ENCODE results near the gene TSPAN15.
"Not testable (repeated sequence)": the region's sequence is repeated elsewhere in the genome, so short reads cannot be mapped to it uniquely, and the experiment has no call there.

TSPAN15 gene

GRCh38 chr10:69467928-69468750 is 16.9 kb downstream of the TSPAN15 start:
- DNase-seq = no peak

GRCh38 chr10:69468751-69469089 is 17.5 kb downstream of the TSPAN15 start:
- no peak for DNase-seq

DNA sequence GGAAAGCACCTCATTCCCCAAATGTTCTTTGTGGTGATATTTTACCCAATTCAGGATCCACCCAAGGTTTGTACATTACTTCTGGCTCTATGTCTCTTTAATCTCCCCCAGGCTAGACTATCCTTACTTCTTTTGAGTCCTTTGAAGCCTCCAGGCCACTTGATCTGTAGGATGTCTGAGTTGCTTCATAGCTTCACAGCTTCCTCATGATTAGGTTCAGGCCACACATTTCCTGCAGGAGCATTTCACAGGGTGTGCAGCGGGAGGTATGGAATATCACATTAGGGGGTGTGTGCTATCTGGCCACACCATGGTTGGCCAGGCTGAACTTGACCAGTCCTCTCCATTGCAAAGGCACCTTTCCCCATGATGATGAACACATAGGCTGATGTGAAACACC is 18.7 kb downstream of the TSPAN15 start:
- no peak for DNase-seq

DNA sequence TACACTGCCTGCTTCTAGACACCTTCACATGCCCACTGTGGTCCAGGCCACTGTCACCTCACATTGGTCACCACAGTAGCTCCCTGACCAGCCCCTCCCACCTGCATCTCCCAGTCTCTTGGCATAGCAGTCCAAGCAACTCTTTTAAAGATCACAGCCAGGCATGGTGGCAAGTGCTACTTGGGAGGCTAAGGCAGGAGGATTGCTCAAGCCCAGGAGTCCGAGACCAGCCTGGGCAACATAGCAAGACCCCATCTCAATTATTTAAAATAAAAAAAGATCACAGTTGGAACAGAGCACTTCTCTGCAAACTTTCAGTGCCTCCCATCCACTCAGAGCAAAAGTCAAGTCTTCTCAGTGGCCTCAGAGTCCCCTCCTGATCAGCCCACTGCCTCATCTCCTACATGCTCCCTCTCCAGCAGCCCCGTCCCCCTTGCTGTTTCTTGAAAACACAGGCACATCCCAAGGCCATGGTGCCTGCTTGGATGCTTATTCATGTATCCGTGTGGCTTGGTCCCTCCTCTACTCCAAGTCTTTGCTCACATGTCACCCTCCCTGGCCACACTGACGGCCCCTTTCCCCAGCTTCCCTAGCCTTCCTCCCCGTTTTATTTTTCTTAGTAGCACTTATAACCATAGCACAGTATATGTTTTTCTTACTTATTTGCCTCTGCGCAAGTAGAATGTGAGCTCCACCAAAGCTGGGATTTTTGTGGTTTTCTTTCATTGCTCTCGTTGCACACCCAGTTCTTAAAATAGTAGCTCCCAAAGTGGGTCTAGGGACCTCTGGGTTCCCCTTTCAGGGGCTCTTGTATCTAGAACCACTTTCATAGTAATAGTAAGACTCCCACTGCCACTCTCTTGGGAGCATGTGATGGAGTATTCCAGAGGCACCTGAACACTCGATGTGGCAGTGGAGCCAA is 19.5 kb downstream of the TSPAN15 start:
- no peak for DNase-seq

DNA sequence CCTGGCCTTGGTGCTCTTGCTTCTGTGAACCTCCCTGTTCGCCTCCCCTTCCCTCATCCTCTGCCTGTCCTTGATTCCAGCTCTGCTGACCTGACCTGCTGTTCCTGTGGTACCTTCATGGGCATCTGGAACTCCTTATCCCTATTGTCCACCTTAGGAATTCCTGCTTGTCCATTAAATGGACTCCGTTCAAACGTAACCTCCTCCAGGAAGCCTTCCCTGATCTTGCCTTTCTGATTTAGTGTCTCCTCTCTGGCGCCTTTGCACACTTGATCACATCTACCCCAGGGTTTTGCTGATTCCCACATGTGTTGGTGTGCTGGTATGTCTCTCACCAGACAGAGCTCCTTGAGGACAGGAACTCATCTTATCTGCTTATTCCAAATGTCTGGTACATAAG is 20.9 kb downstream of the TSPAN15 start:
- no peak for DNase-seq

DNA sequence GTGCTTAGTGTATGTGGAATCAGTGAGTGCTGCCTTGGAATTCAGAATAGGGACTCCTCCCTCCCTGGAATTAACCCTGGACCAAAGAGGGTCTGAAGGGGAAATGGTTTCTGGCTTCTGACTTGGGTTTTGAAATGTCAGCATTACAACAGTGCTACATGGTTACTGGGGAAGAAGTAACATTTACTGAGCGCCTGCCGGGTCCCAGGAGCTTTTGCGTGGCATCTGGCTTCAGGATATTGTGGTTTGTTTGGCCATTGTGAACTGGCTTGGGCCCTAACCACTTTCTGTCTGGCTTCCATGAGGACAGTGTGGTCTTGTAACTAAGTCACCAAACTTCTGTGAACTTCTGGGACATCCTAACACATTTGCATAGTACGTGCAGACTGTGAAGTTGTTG is 21.3 kb downstream of the TSPAN15 start:
- DNase-seq = no peak

GRCh38 chr10:69473304-69473990 is 22.2 kb downstream of the TSPAN15 start:
- no peak for DNase-seq

- DNase-seq = no peak
Observed at GRCh38 chr10:69474742-69475432, 23.6 kb downstream of the TSPAN15 start.

GRCh38 chr10:69475433-69475830 is 24.2 kb downstream of the TSPAN15 start:
- no peak for DNase-seq

GRCh38 chr10:69477968-69478597 is 26.8 kb downstream of the TSPAN15 start:
- DNase-seq = peak; percentile 35

- peak; percentile 46 for DNase-seq
Observed at GRCh38 chr10:69479240-69480067, 28.2 kb downstream of the TSPAN15 start.

- DNase-seq = no peak
Observed at GRCh38 chr10:69480068-69480412, 28.8 kb downstream of the TSPAN15 start.

GRCh38 chr10:69481305-69481704 is 30.0 kb downstream of the TSPAN15 start:
- no peak for DNase-seq

- no peak for DNase-seq
Observed at GRCh38 chr10:69481811-69482524, 30.7 kb downstream of the TSPAN15 start.

DNA sequence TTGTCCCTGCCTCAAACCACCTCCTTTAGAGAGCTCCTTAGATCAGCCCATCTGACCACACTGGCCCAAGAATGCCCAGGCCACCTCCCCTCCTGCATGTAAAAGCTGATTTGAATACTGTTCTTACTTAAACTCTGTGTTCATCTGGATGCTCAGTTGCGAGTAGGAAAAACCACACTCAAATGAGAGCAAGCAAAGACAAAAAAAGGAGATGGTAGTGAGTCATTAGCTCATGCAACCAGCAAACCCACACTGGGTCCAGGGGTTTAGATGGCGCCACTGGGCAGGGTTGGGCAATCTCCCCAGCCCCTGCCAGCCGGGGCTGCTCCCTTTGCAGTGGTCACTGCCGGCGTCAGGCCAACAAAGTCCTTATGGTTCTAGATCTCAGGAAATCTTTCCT is 32.7 kb downstream of the TSPAN15 start:
- DNase-seq = no peak

DNA sequence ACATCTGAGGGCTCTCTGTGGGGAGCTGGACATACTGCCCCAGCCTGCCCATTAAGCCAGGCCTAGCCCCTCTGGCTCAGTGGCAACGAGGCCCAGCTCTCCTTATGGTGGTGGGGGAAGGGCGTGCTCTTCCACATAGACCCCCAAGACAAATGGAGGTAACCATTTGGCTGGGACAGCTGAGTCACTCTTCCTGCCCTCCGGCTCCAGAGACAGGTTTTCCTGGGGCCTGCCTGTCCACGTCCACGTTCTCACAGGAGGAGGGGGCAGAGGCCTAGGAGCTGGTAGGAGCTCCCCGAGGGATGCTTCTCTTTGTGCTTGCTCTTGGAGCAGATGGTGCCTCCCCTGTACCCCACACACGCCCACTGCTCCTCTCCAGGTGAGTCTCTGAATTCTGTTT is 33.5 kb downstream of the TSPAN15 start:
- no peak for DNase-seq

DNA sequence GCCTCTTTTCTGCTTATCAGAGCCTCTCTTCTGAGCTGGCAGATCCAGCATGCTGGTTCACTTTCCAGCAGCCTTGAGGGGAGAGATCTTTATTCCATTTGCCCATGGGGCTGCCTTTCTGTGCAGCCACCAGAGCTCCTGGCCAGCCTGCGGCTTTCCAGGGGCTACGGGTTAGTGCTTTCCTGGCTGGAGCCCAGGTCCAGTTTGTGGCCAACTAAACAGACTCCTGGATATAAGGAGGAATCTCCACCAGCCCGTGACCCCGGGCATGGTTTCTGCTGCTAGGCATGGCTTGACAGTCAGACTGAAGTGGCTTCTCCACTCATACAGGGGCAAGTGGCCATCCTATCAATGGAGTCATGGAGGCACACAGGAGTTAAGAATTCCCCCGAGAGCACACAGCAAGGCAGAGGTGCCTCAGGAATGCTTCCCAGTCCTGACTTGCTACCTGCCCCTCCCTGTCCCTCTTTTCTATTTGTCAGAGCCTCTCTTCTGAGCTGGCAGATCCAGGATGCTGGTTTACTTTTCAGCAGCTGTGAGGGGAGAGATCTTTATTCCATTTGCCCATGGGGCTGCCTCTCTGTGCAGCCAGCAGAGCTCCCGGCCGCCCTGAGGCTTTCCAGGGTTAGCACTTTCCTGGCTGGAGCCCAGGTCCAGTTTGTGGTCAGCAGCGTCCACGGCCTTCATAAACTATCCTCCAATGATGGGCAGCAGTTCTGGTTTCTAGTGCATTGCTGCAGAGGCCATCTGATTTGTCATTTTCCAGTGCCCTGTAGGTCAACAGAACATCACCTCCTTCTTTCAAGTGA is 35.9 kb downstream of the TSPAN15 start:
- no peak for DNase-seq

- DNase-seq = not testable (repeated sequence)
Observed at GRCh38 chr10:69488149-69488844, 37.0 kb downstream of the TSPAN15 start.

- not testable (repeated sequence) for DNase-seq
Observed at GRCh38 chr10:69488856-69489255, 37.6 kb downstream of the TSPAN15 start.

All from SHP77 treated with DMSO at 0.1 percent for 48 hours (cell line).